Esophagus (tissue), 2 donors: ENCODE data around the gene EMILIN2. TPM values are rescaled to one million over a fixed set of nuclear protein-coding genes. Genes with fewer than 3 reads are reported as not detected.

Source experiments
- H3K27ac ChIP-seq, 2 donors: one replicate each; pipeline ENCODE4 v1.5.1; 2013; ENCODE audit warnings: low read depth in 2 of 2, mild to moderate bottlenecking in 2 of 2, inconsistent platforms in 1 of 2, low read length in 1 of 2, moderate library complexity in 1 of 2
- H3K27me3 ChIP-seq, 2 donors: one replicate each; pipeline ENCODE4 v1.6.1; 2013; ENCODE audit warnings: low read length in 2 of 2, control low read depth in 1 of 2, mild to moderate bottlenecking in 1 of 2; ENCODE audit not compliant: insufficient read depth in 2 of 2, control insufficient read depth in 1 of 2
- H3K36me3 ChIP-seq, 2 donors: one replicate each; pipeline ENCODE4 v1.6.1; 2013; ENCODE audit warnings: low read length in 1 of 2; ENCODE audit not compliant: control insufficient read depth in 2 of 2, insufficient read depth in 2 of 2
- H3K4me1 ChIP-seq, 2 donors: one replicate each; pipeline ENCODE4 v1.6.1; 2013; ENCODE audit warnings: low read length in 1 of 2; ENCODE audit not compliant: control insufficient read depth in 2 of 2, insufficient read depth in 2 of 2
- H3K4me3 ChIP-seq, 2 donors: one replicate each; pipeline ENCODE4 v1.5.1; 2013; ENCODE audit warnings: low read length in 2 of 2, mild to moderate bottlenecking in 2 of 2, low read depth in 1 of 2, moderate library complexity in 1 of 2
- H3K9me3 ChIP-seq, 2 donors: one replicate each; pipeline ENCODE4 v1.6.1; 2013; ENCODE audit warnings: mild to moderate bottlenecking in 2 of 2, low read depth in 1 of 2, low read length in 1 of 2, moderate library complexity in 1 of 2; ENCODE audit not compliant: control insufficient read depth in 2 of 2, insufficient read depth in 1 of 2
- WGBS, 2 donors: extraction: QIAGEN DNeasy Blood & Tissue Kit; methylation state at CpG; one replicate each; pipeline ENCODE4 v1.1.7; 2013; 5-methylcytosine and 5-hydroxymethylcytosine counted together
- polyA plus RNA-seq, 2 donors: library from polyadenylated mRNA; stranded (reverse); fragments of 200-250 nt; gene quantifications; one replicate each; pipeline ENCODE4 v1.2.3, GENCODE V29; 2013
- donor health status: healthy with polysubstance abuse.
- donor health status: Bipolar disorder and iron deficiency.

The EMILIN2 gene
- polyA plus RNA-seq, 2 donors, result 1.3 to 2.0 TPM

- Histone ChIP-seq H3K27me3 (no peaks in the 10 kb centered on the region), H3K36me3 (no peaks in the 10 kb centered on the region), H3K9me3 (no peaks in the 10 kb centered on the region), H3K27ac (no peak overlapping the region), H3K4me1 (no peaks in the 10 kb centered on the region), H3K4me3 (no peak overlapping the region)
- WGBS, 2 donors, result 51 to 70% methylated on average over 2 of the region's 2 CpGs
Measured at GRCh38 chr18:2869207-2869606, 22.4 kb downstream of the EMILIN2 start.

- WGBS, 2 donors, result 80 to 81% methylated on average over 8 of the region's 8 CpGs
- no peak overlapping the region for H3K27ac ChIP-seq
- H3K4me3 ChIP-seq, result no peak overlapping the region
- no peaks in the 10 kb centered on the region for H3K36me3 ChIP-seq
- no peaks in the 10 kb centered on the region for H3K27me3 ChIP-seq
- H3K9me3 ChIP-seq, result no peaks in the 10 kb centered on the region
- H3K4me1 ChIP-seq, result peaks cover 0 to 3% of the 10 kb centered on the region in 2 donors
Measured at GRCh38 chr18:2871111-2871720, 24.4 kb downstream of the EMILIN2 start.

DNA sequence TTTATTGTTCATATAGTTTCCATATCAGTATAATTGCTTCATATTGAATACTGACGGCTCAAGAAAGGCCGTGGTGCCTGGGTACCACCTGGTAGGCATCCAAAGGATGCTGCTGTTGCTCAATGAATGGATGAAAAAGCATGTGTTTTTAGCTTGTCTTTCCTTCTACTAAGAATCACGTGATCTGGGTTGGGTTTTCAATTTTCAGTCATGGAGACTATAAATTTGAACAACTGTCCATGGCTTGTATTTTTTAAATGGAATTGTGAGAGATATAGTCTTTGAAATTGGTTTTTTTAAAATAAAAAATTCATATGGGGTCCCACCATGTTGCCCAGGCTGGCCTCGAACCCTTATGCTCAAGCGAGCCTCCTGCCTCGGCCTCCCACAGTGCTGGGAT lies 25.3 kb downstream of the EMILIN2 start:
- H3K4me3 ChIP-seq, result no peak overlapping the region
- H3K27ac ChIP-seq, result no peak overlapping the region
- no peaks in the 10 kb centered on the region for H3K36me3 ChIP-seq
- peaks cover 0 to 3% of the 10 kb centered on the region in 2 donors for H3K4me1 ChIP-seq
- no peaks in the 10 kb centered on the region for H3K27me3 ChIP-seq
- WGBS, 2 donors, result 92% methylated on average over 6 of the region's 6 CpGs
- no peaks in the 10 kb centered on the region for H3K9me3 ChIP-seq

DNA sequence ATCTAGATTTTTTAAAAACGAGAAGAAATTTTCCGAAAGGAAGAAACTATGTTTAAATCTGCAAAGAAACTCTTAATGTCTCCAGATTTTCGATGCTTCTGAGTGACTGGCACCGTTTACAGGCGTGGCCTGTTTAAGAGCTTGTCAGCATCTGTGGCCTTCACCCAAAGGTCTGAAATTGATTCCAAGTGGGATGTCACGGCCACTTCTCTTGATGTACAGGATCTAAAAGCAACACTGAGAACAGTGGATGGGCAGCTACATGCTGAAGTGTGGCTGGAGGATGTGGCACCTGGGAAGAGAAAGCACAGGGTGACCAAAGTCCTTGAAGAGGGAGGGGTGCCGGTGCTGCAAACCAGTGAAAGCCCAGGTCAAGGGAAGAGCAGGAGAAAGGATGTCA lies 28.0 kb downstream of the EMILIN2 start:
- no peaks in the 10 kb centered on the region for H3K9me3 ChIP-seq
- WGBS, 2 donors, result 76 to 77% methylated on average over 7 of the region's 7 CpGs
- no peaks in the 10 kb centered on the region for H3K36me3 ChIP-seq
- H3K27ac ChIP-seq, result no peak overlapping the region
- peaks cover 0 to 3% of the 10 kb centered on the region in 2 donors for H3K4me1 ChIP-seq
- H3K27me3 ChIP-seq, result no peaks in the 10 kb centered on the region
- no peak overlapping the region for H3K4me3 ChIP-seq

DNA sequence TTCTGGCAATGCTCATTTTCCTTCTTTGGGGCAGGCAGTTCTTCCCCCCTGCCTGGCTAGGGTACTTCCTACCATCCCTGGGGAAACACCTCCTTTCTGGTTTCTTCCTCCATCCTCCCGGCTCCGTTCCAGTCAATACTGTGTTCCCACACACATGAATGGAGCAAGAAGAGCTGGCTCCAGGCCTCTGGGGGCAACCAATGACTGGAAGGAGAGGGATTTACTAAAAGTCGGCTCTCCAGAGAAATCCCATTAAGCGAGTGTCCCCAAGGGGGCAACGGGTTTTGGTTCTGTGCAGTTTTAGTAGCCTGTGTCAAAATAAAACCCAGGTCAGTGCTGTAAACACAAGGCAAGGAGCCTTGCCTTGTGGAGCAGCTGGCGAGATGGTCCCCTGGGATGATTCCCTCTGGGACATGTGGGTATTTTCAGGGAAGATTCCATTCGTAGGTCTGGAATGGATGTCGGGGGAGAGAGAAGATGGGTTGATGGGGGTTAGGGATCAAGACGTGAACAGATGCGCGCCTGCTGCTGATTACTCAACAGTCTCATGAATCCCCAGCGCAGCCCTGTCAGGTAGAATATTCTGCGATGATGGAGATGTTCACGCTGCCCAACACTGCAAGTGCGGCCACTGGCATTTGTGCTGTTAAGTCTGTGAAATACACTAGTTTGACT lies 32.0 kb downstream of the EMILIN2 start:
- H3K36me3 ChIP-seq, result no peaks in the 10 kb centered on the region
- no peaks in the 10 kb centered on the region for H3K9me3 ChIP-seq
- no peaks in the 10 kb centered on the region for H3K27me3 ChIP-seq
- H3K4me3 ChIP-seq, result no peak overlapping the region
- H3K27ac ChIP-seq, result no peak overlapping the region
- 87 to 89% methylated on average over 15 of the region's 15 CpGs for WGBS, 2 donors
- H3K4me1 ChIP-seq, result peaks cover 0 to 3% of the 10 kb centered on the region in 2 donors

DNA sequence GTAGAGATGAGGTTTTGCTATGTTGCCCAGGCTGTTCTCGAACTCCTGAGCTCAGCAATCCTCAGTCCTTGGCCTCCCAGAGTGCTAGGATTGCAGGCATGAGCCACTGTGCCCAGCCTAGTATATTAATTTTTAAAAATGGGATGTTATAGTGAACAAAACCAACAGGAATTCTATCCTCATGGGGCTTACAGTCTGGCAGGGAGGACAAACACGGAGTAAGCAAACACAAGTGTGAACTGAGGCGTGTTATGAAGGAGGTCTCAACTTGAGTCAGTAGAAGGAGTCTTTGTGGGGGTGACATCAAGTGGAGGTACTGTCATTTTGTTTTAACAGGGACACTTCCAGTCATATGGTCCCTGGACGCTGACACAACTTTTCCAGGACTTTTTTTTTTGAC lies 33.1 kb downstream of the EMILIN2 start:
- no peaks in the 10 kb centered on the region for H3K9me3 ChIP-seq
- 84 to 87% methylated on average over 4 of the region's 4 CpGs for WGBS, 2 donors
- no peak overlapping the region for H3K4me3 ChIP-seq
- H3K36me3 ChIP-seq, result no peaks in the 10 kb centered on the region
- H3K27me3 ChIP-seq, result no peaks in the 10 kb centered on the region
- H3K27ac ChIP-seq, result no peak overlapping the region
- peaks cover 0 to 3% of the 10 kb centered on the region in 2 donors for H3K4me1 ChIP-seq

GRCh38 chr18:2880473-2880872 lies 33.7 kb downstream of the EMILIN2 start:
- Histone ChIP-seq H3K36me3 (no peaks in the 10 kb centered on the region), H3K9me3 (no peaks in the 10 kb centered on the region), H3K4me3 (no peak overlapping the region), H3K4me1 (peaks cover 0 to 1% of the 10 kb centered on the region in 2 donors), H3K27ac (no peak overlapping the region), H3K27me3 (no peaks in the 10 kb centered on the region)
- WGBS, 2 donors, result 80 to 86% methylated on average over 17 of the region's 17 CpGs

GRCh38 chr18:2881088-2881839 lies 34.5 kb downstream of the EMILIN2 start:
- 47 to 59% methylated on average over 15 to 16 of the region's 16 CpGs for WGBS, 2 donors
- H3K27me3 ChIP-seq, result no peaks in the 10 kb centered on the region
- H3K4me1 ChIP-seq, result no peaks in the 10 kb centered on the region
- no peaks in the 10 kb centered on the region for H3K36me3 ChIP-seq
- H3K9me3 ChIP-seq, result no peaks in the 10 kb centered on the region
- H3K4me3 ChIP-seq, result no peak overlapping the region
- no peak overlapping the region for H3K27ac ChIP-seq

DNA sequence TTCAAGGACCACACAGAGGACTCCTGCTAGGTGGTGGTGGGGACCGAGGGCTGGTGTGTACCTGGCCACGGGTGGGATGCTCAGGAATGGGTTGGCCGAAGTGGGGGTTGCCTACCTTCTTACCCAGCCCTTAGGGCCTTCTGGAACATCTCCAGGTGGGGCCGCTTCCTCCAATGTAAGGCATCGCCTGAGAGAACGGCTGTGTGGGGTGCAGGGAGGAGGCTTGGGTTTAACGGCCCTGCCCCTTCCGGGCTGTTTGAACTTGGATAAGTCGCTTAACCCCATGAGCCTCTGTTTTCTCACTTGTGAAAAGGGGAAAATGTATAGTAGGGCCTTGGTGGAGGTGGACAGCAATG lies 35.0 kb downstream of the EMILIN2 start:
- 51 to 57% methylated on average over 9 of the region's 9 CpGs for WGBS, 2 donors
- Histone ChIP-seq H3K9me3 (no peaks in the 10 kb centered on the region), H3K27me3 (no peaks in the 10 kb centered on the region)

More for the DNA sequence above, 35.0 kb downstream of the EMILIN2 start:
- no peaks in the 10 kb centered on the region for H3K36me3 ChIP-seq
- H3K27ac ChIP-seq, result no peak overlapping the region
- H3K4me3 ChIP-seq, result no peak overlapping the region
- H3K4me1 ChIP-seq, result no peaks in the 10 kb centered on the region
